ENCODE results near the gene FMNL2.

Gene FMNL2

DNA sequence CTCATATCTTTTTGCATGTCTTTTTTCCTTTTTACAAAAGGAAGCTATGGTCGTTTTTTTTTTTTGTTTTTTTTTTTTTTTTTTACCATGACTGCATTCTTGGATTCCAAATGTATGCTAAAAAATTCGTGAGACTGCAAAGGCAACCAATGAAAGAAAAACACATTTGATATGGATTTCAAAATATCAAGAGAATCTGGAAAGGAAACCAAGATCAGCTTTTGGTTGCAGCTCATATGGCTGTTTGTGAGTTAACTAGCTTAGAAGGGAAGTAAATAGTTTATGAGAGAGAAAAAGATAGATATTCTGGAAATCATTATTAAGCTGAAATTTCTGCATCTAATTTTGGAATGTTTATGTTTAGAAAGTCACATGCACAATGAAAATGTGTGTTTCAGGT lies 272.0 kb downstream of the FMNL2 start:
- H3K36me3 ChIP-seq (ENCODE audit: insufficient read depth, low read length), result no peaks in the 10 kb centered on the region; the same call in none of the 2 replicates
- H3K9me3 ChIP-seq (ENCODE audit: control insufficient read depth, insufficient read depth, low read length), result no peaks in the 10 kb centered on the region
- H3K9ac ChIP-seq (ENCODE audit: low read depth, low read length), result no peak overlapping the region
- H3K4me1 ChIP-seq (ENCODE audit: insufficient read depth, low read length), result no peaks in the 10 kb centered on the region

DNA sequence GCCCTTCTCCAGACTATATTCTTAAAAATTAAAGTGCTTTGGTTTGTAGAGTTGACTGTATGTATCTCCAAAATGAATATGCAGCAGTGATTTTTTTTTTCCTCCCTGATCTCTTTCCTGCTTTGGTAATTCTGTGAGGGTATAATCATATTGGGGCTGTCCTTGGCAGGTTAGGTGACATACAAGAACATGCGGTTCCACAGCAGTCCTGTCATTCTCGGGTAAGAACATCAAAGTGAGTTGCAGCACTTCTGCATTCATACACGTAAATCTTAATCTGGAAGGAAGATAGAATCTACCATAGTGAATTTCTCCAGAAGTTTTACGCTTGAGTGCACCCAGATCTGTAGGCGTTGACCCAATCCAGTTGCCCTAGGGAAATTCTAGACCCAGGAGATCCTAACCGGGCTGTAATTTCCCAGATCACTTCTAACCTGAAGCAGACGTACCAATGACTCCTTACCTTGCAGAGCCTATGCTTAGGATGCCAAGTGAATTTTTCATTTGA lies 272.9 kb downstream of the FMNL2 start:
- H3K4me1 ChIP-seq (ENCODE audit: insufficient read depth, low read length), result no peaks in the 10 kb centered on the region
- H3K36me3 ChIP-seq (ENCODE audit: insufficient read depth, low read length), result no peaks in the 10 kb centered on the region; the same call in none of the 2 replicates
- H3K9ac ChIP-seq (ENCODE audit: low read depth, low read length), result no peak overlapping the region
- no peaks in the 10 kb centered on the region for H3K9me3 ChIP-seq (ENCODE audit: control insufficient read depth, insufficient read depth, low read length)

DNA sequence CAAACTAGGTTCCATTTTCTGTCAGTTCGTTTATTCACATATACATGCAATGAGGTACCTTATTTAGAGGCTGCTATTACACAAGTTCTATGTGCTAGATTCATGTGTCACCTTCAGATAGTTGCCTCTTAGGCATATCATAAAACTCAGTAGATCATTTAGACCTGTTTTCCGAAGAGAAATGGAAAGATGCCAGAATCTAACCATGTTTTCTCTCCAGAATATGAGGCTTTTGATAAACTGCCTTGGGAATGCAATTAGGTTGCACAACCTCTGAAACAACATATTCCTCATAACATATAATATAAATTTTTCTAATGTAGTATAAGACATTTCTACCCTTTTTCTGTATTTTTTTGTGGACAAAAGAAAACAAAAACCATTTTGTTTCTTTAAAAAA lies 274.2 kb downstream of the FMNL2 start:
- Histone ChIP-seq H3K9me3 (ENCODE audit: control insufficient read depth, insufficient read depth, low read length) (no peaks in the 10 kb centered on the region), H3K36me3 (ENCODE audit: insufficient read depth, low read length) (peaks cover 6% of the 10 kb centered on the region), H3K4me1 (ENCODE audit: insufficient read depth, low read length) (no peaks in the 10 kb centered on the region), H3K9ac (ENCODE audit: low read depth, low read length) (no peak overlapping the region)

GRCh38 chr2:152609699-152610098 lies 274.7 kb downstream of the FMNL2 start:
- H3K9me3 ChIP-seq (ENCODE audit: control insufficient read depth, insufficient read depth, low read length), result no peaks in the 10 kb centered on the region
- H3K4me1 ChIP-seq (ENCODE audit: insufficient read depth, low read length), result no peaks in the 10 kb centered on the region
- peaks cover 6% of the 10 kb centered on the region for H3K36me3 ChIP-seq (ENCODE audit: insufficient read depth, low read length)
- H3K9ac ChIP-seq (ENCODE audit: low read depth, low read length), result no peak overlapping the region

GRCh38 chr2:152611458-152612231 lies 276.7 kb downstream of the FMNL2 start:
- Histone ChIP-seq H3K4me1 (ENCODE audit: insufficient read depth, low read length) (no peaks in the 10 kb centered on the region), H3K9ac (ENCODE audit: low read depth, low read length) (no peak overlapping the region), H3K9me3 (ENCODE audit: control insufficient read depth, insufficient read depth, low read length) (no peaks in the 10 kb centered on the region), H3K36me3 (ENCODE audit: insufficient read depth, low read length) (peaks cover 12% of the 10 kb centered on the region)

DNA sequence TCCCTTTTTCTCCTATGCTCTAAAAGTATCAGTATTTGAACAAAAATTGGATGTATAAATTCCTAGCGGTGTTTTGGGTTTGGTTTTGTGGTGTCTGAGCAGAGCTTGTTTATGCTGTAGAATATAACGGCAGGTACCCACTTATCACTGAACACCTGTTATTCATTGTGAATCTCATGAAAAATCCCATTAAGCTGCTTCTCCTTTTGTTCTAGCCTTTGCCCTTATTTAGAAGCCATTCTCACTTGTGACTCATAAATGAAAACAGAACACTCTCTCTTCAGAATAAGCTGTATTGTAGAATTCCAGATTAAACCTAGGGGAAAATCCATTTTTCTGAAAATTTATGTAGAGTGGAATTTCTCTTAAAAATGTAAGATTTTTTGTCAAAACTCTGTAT lies 278.3 kb downstream of the FMNL2 start:
- no peak overlapping the region for H3K9ac ChIP-seq (ENCODE audit: low read depth, low read length)
- H3K4me1 ChIP-seq (ENCODE audit: insufficient read depth, low read length), result no peaks in the 10 kb centered on the region
- peaks cover 12% of the 10 kb centered on the region for H3K36me3 ChIP-seq (ENCODE audit: insufficient read depth, low read length)
- no peaks in the 10 kb centered on the region for H3K9me3 ChIP-seq (ENCODE audit: control insufficient read depth, insufficient read depth, low read length)

DNA sequence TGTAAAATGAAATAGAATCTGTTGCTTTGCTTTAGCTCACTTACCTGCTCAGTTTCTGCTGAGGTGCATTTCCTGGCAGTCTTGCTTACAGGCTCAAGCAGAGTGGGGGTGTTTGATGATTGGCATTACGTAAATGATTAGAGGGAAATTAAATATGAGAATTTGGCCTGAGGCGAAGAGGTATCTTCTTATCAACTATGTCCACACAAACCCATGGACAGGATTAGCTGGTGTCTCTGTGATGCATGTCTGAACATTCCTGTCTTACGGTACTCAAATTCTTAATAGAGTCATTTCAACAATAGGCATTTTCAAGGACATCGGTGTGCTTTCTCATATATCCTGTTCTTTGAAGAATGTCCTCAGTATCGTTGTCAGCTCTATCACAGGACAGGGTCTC lies 280.2 kb downstream of the FMNL2 start:
- Histone ChIP-seq H3K9me3 (ENCODE audit: control insufficient read depth, insufficient read depth, low read length) (no peaks in the 10 kb centered on the region), H3K9ac (ENCODE audit: low read depth, low read length) (no peak overlapping the region), H3K4me1 (ENCODE audit: insufficient read depth, low read length) (no peaks in the 10 kb centered on the region), H3K36me3 (ENCODE audit: insufficient read depth, low read length) (peaks cover 21% of the 10 kb centered on the region)

GRCh38 chr2:152617456-152618192 lies 282.6 kb downstream of the FMNL2 start:
- no peak overlapping the region for H3K9ac ChIP-seq (ENCODE audit: low read depth, low read length)
- no peaks in the 10 kb centered on the region for H3K4me1 ChIP-seq (ENCODE audit: insufficient read depth, low read length)
- H3K9me3 ChIP-seq (ENCODE audit: control insufficient read depth, insufficient read depth, low read length), result no peaks in the 10 kb centered on the region
- H3K36me3 ChIP-seq (ENCODE audit: insufficient read depth, low read length), result peaks cover 21% of the 10 kb centered on the region

DNA sequence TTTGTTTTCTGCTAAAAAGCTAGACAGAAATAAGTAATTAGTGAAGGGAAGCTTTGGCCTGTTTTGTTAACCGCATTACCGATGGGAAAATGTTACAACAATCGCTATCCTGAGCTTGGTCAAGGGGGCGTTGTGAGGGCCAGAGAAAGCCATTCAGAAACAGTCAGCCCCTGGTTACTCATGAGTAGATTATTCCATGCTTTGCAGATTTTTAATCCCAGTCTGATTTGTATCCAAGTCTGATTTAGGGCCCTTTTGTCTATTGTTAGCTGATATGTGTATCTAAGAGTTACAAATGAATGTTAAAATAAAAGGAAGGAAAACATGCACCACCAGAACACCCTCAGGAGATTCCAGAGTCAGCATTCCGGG lies 283.2 kb downstream of the FMNL2 start:
- Histone ChIP-seq H3K36me3 (ENCODE audit: insufficient read depth, low read length) (peaks cover 21% of the 10 kb centered on the region), H3K9me3 (ENCODE audit: control insufficient read depth, insufficient read depth, low read length) (no peaks in the 10 kb centered on the region), H3K9ac (ENCODE audit: low read depth, low read length) (no peak overlapping the region), H3K4me1 (ENCODE audit: insufficient read depth, low read length) (no peaks in the 10 kb centered on the region)

DNA sequence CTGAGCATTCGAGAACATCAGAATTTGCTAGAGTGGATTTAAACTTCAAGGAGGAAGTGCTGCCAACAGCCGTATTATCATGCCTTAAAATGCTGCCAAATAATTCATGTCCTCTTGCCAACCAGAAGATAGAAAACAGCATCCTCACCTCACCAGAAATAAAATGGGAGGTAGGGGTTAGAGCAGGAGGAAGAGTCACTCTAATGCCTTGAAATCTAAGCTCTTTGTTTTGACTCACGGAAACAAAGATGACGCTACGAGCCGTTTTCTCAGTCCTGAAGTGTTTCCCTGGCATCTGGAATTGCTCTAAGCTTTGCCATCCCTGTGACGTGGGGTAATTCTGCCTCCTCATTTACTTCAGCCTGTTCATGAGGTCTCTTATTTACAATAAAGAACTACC lies 285.2 kb downstream of the FMNL2 start:
- H3K9me3 ChIP-seq (ENCODE audit: control insufficient read depth, insufficient read depth, low read length), result no peaks in the 10 kb centered on the region
- no peaks in the 10 kb centered on the region for H3K4me1 ChIP-seq (ENCODE audit: insufficient read depth, low read length)
- no peak overlapping the region for H3K9ac ChIP-seq (ENCODE audit: low read depth, low read length)
- peaks cover 12% of the 10 kb centered on the region for H3K36me3 ChIP-seq (ENCODE audit: insufficient read depth, low read length)

- Histone ChIP-seq H3K4me1 (ENCODE audit: insufficient read depth, low read length) (no peaks in the 10 kb centered on the region), H3K9me3 (ENCODE audit: control insufficient read depth, insufficient read depth, low read length) (no peaks in the 10 kb centered on the region), H3K9ac (ENCODE audit: low read depth, low read length) (no peak overlapping the region), H3K36me3 (ENCODE audit: insufficient read depth, low read length) (peaks cover 9% of the 10 kb centered on the region)
These were observed 286.0 kb downstream of the FMNL2 start for GRCh38 chr2:152620985-152621384.

DNA sequence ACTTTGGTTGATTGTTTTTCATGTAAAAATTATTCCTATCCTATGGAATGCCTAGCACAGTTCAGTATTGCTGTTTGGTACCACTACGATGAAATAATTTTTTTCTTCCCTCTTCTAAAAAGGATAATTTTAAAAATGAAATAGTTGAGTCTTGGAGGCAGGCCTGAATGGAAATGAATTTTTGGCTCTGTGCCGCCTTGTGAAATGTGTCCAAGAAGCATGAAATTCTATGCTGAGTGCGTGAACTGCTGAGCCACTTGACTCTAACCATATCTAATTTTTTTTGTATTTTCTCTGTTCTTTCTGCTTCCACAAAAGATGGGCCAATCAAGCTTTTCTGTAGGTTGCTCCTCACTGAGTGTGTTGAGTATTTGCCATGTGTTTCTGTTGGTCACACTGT lies 287.2 kb downstream of the FMNL2 start:
- Histone ChIP-seq H3K36me3 (ENCODE audit: insufficient read depth, low read length) (peaks cover 9% of the 10 kb centered on the region), H3K9me3 (ENCODE audit: control insufficient read depth, insufficient read depth, low read length) (no peaks in the 10 kb centered on the region), H3K4me1 (ENCODE audit: insufficient read depth, low read length) (no peaks in the 10 kb centered on the region), H3K9ac (ENCODE audit: low read depth, low read length) (no peak overlapping the region)

DNA sequence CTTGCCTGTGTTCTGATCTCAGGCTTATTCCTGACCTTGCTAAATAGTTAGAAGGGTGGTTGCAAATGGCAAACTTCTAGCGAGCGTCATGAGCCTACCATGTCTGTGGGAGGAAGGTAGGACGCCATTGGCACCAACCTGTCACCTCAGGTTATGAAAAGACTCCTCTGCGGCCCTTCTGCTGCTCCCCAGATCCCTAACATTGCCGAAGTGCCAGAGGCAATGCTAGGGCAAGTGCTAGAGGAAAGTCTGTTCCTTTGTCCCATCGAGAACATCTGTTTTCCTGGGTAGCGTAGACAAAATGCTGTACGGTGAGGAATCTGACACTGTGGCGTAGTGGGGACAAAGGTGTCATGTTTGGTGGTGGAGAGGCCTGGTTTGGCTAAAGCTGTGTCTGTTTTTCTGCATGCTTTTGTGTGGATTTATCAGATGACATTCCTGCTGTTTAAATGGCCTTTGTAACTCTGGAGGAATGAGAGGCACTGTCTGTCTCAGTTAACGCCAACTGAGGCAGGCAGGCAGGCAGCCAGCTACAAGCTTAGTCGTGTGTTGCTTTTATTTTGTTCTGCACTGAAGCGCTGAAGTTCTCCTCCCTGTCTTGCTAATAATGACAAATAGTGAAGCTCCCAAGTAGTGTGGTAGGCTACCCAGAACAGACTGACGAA lies 288.2 kb downstream of the FMNL2 start:
- Histone ChIP-seq H3K9ac (ENCODE audit: low read depth, low read length) (no peak overlapping the region), H3K9me3 (ENCODE audit: control insufficient read depth, insufficient read depth, low read length) (no peaks in the 10 kb centered on the region), H3K4me1 (ENCODE audit: insufficient read depth, low read length) (no peaks in the 10 kb centered on the region), H3K36me3 (ENCODE audit: insufficient read depth, low read length) (peaks cover 9% of the 10 kb centered on the region)

- Histone ChIP-seq H3K9me3 (ENCODE audit: control insufficient read depth, insufficient read depth, low read length) (no peaks in the 10 kb centered on the region), H3K4me1 (ENCODE audit: insufficient read depth, low read length) (no peaks in the 10 kb centered on the region), H3K9ac (ENCODE audit: low read depth, low read length) (no peak overlapping the region), H3K36me3 (ENCODE audit: insufficient read depth, low read length) (peaks cover 13% of the 10 kb centered on the region)
These were observed 288.8 kb downstream of the FMNL2 start for GRCh38 chr2:152623775-152624174.

All from ES-I3 (cell line).